ENCODE results near the gene ACD. TPM values are rescaled to one million over a fixed set of nuclear protein-coding genes. Genes with fewer than 3 reads are reported as not detected.

Gene ACD
- 10 to 100 TPM; 44.7 to 48.3 TPM for total RNA-seq
- polyA plus RNA-seq (ENCODE audit: insufficient read depth, low read depth, low replicate concordance): 40.3 TPM
- long read RNA-seq, donor 1, transcript ACD-214 (12 exons, 2,065 nt): major isoform, 6 of 11 reads
- long read RNA-seq, donor 1, partial matches to known transcripts: 0 of 11 reads
- long read RNA-seq, donor 1, other reads (novel, unspliced or antisense): 0 of 11 reads
- long read RNA-seq, donor 2, partial matches to known transcripts: 0 of 6 reads
- long read RNA-seq, donor 2, other reads (novel, unspliced or antisense): 0 of 6 reads

DNA sequence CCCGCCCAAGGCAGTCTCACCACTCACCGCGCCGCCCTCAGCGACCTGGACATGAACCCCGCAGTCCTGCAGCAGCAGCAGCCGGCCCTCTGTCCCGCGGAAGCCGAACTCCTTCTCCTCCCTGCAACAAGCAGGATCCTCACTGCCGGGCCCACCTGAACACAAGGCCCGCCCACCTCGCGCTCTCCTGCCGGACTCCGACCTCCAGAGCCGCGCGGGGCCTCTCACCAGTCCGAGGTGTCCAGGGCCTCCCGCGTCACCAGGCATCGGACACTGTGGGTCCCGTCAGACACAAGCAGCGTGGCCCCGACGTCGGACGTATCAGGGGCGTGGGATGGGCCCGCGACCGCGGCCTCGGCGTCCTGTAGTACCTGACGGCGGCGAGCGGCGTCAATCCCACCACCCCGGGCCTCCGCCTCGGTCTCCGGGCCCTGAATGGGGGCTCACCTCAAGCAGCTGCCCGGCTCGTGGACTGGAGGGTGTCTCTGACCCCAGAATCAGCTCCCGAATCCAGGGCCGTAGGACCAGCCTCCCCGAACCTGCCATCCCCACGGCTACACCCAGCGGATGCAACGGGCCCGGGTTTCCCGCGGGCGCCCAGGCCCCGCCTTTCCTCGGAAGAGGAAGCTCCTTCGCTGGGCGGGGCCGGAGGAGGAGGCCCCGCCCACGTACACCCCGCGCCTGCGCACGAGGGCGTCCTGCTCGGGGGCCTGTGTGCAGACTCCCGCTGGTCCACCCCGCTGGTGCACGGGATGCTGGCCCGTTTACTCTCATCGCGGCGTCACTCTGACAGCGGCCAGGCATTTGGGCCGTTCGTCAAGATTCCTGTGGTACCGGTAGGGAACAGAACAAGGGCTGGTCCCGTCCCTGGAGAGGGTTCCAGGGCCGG, at the start of gene ACD:
TSS of gene ACD (minus strand) at position 586 of the 889 bp plus-strand sequence. CDS start at position 546, 40 bp downstream.
- 0 to 1% methylated on average over 8 to 69 of the region's 83 CpGs for WGBS, 2 donors
- Histone ChIP-seq H3K9me3 (no peaks in the 10 kb centered on the region), H3K27ac (peak within 1 kb of the TSS; percentile 96), H3K36me3 (ENCODE audit: low read depth, missing control alignments) (no peaks in the 10 kb centered on the region), H3K4me1 (peaks cover 8% of the 10 kb centered on the region), H3K4me3 (peak within 1 kb of the TSS; percentile 69 to 96), H3K27me3 (no peaks in the 10 kb centered on the region)
- peak; percentile 92 for DNase-seq
- peak; percentile 58 for TF ChIP-seq POLR2A (IDR thresholded peaks at IDR 0.05)
- TF ChIP-seq, protein P1, sequence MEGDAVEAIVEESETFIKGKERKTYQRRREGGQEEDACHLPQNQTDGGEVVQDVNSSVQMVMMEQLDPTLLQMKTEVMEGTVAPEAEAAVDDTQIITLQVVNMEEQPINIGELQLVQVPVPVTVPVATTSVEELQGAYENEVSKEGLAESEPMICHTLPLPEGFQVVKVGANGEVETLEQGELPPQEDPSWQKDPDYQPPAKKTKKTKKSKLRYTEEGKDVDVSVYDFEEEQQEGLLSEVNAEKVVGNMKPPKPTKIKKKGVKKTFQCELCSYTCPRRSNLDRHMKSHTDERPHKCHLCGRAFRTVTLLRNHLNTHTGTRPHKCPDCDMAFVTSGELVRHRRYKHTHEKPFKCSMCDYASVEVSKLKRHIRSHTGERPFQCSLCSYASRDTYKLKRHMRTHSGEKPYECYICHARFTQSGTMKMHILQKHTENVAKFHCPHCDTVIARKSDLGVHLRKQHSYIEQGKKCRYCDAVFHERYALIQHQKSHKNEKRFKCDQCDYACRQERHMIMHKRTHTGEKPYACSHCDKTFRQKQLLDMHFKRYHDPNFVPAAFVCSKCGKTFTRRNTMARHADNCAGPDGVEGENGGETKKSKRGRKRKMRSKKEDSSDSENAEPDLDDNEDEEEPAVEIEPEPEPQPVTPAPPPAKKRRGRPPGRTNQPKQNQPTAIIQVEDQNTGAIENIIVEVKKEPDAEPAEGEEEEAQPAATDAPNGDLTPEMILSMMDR (IDR thresholded peaks at IDR 0.05): no peak
- intact Hi-C loops (cut with DNase I; ENCODE audit: low total_unique reads): loop anchor here (5.0 kb wide), 1 partner anchor 88 kb away; no protein-coding TSS in a partner anchor

DNA sequence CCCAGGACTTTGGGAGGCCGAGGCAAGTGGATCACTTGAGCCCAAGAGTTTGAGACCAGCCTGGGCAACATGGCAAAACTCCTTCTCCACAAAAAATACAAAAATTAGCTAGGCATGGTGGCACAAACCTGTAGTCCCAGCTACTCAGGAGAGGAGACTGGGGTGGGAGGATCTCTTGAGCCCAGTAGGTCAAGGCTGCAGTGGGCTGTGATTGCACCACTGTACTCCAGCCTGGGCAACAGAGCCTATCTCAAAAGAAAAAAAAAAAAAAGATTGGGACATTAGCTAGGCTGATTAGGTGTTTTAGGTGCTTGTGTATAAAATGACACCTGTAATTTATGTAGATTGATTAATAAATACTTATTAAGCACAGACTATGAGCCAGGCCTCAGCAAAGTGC, 49.0 kb upstream of the ACD start:
- H3K9me3 ChIP-seq: no peaks in the 10 kb centered on the region
- no peak overlapping the region for H3K4me3 ChIP-seq
- no peaks in the 10 kb centered on the region for H3K4me1 ChIP-seq
- no peaks in the 10 kb centered on the region for H3K36me3 ChIP-seq (ENCODE audit: low read depth, missing control alignments)
- intact Hi-C loops (cut with DNase I; ENCODE audit: low total_unique reads): no loop called here
- H3K27me3 ChIP-seq: no peaks in the 10 kb centered on the region
- DNase-seq: no peak
- TF ChIP-seq, protein P1 (IDR thresholded peaks at IDR 0.05): no peak
- TF ChIP-seq POLR2A (IDR thresholded peaks at IDR 0.05): no peak
- H3K27ac ChIP-seq: no peak overlapping the region
- WGBS, 2 donors: 86 to 100% methylated on average over 1 of the region's 1 CpG

DNA sequence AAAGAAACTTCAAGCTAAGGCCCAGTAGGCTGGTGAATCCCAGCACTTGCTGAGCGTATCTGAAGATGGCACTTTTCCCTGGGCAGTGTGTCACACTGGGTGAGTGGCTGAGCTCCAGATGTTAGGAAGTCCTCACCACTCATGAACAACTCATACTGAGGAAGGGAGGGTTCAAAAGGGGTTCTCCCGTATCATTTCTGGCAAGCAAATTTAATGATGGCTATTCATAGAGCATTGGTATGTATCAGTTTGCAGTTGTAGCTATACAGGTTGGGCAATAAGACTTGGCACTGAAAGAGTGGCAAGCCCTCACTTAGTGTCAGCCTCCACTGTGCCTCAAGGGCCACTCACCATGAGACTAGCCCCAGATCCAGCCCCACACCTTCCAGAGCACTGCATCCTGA, 48.3 kb upstream of the ACD start:
- Histone ChIP-seq H3K4me1 (no peaks in the 10 kb centered on the region), H3K4me3 (no peak overlapping the region), H3K36me3 (ENCODE audit: low read depth, missing control alignments) (no peaks in the 10 kb centered on the region), H3K9me3 (no peaks in the 10 kb centered on the region), H3K27ac (no peak overlapping the region), H3K27me3 (no peaks in the 10 kb centered on the region)
- 81 to 86% methylated on average over 2 of the region's 2 CpGs for WGBS, 2 donors
- TF ChIP-seq, protein P1 (IDR thresholded peaks at IDR 0.05): no peak
- TF ChIP-seq POLR2A (IDR thresholded peaks at IDR 0.05): no peak
- intact Hi-C loops (cut with DNase I; ENCODE audit: low total_unique reads): no loop called here
- DNase-seq: no peak

DNA sequence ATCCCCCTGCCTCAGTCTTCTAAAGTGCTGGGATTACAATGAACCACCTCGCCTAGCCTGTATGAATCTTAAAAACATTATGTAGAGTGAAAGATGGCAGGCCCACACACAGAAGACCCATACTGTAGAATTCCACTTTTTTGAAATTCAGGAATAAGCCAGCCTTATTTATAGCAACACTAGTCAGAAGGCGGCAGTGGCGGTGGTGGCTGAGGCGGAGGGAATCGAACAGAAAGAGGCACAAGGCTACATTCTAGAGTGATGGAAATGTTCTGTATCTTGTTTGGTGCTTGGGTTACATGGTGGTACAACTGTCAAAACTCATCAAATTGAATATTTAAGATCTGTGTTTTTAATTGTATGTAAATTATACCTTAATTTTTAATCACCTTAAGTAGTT, 47.7 kb upstream of the ACD start:
- intact Hi-C loops (cut with DNase I; ENCODE audit: low total_unique reads): no loop called here
- 94 to 97% methylated on average over 5 of the region's 5 CpGs for WGBS, 2 donors
- no peaks in the 10 kb centered on the region for H3K9me3 ChIP-seq

More for the DNA sequence above, 47.7 kb upstream of the ACD start:
- Histone ChIP-seq H3K27me3 (no peaks in the 10 kb centered on the region), H3K4me3 (no peak overlapping the region), H3K4me1 (no peaks in the 10 kb centered on the region), H3K36me3 (ENCODE audit: low read depth, missing control alignments) (no peaks in the 10 kb centered on the region), H3K27ac (no peak overlapping the region)
- DNase-seq: no peak
- no peak for TF ChIP-seq POLR2A (IDR thresholded peaks at IDR 0.05)
- TF ChIP-seq, protein P1 (IDR thresholded peaks at IDR 0.05): no peak

Data from testis (tissue), 5 donors.